ENCODE data around the gene SCAMP1. TPM values are rescaled to one million over a fixed set of nuclear protein-coding genes. Genes with fewer than 3 reads are reported as not detected.
A peak's percentile ranks its signal among the peaks of the same experiment; 100 is the strongest.

The SCAMP1 gene
- total and polyA plus RNA-seq, 2 of the 13 experiments (the other 11 are each of a cell fraction or from before 2014, with no cell fraction given), result 18.2 to 33.7 TPM

DNA sequence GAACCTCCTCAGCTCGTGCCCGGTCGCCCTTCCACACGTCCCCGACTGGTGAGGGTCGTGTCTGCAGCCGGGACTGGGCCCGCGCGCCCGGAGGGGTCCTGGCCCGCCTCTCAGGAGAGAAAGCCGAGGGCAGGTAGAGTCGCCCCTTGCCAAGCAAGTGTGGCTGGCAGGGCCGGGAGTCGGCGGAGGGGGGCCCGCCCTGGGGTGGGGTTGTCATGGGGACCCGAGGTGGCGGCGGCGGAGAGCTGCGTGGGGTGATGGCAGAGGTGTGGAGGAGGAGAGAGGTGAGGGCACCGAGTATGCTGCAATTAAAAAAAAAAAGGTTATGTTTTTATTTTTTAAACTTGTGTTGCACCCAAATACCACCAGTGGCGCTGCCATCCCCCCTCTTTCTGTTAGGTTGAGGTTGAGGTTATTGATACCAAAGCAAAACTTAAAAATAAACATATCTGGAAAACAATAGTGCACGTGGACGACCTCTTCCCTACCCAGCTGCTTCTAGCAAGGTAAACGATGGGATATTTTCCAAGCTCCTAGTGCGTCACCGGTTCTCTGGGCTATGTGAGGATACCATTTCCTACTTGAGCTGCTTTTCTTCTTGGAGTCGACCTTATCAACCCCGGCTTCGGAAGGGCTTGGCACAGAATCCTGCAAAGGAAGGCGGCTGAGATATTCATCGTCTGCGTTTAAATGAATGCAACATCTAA lies 660 bp downstream of the SCAMP1 start (continued):
- TF ChIP-seq, protein P1, sequence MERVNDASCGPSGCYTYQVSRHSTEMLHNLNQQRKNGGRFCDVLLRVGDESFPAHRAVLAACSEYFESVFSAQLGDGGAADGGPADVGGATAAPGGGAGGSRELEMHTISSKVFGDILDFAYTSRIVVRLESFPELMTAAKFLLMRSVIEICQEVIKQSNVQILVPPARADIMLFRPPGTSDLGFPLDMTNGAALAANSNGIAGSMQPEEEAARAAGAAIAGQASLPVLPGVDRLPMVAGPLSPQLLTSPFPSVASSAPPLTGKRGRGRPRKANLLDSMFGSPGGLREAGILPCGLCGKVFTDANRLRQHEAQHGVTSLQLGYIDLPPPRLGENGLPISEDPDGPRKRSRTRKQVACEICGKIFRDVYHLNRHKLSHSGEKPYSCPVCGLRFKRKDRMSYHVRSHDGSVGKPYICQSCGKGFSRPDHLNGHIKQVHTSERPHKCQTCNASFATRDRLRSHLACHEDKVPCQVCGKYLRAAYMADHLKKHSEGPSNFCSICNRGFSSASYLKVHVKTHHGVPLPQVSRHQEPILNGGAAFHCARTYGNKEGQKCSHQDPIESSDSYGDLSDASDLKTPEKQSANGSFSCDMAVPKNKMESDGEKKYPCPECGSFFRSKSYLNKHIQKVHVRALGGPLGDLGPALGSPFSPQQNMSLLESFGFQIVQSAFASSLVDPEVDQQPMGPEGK (CRISPR knock-in tag; IDR thresholded peaks at IDR 0.05), result peak; percentile 60; the same call in 1 of the 2 replicates
- TF ChIP-seq PPARG (CRISPR knock-in tag; conservative IDR thresholded peaks at IDR 0.05) (peak; percentile 58), ZSCAN9 (CRISPR knock-in tag; IDR thresholded peaks at IDR 0.05; ENCODE audit: borderline replicate concordance) (0 out of 2 replicates have a peak, but pooled peaks have one; percentile 44), KLF16 (CRISPR knock-in tag; IDR thresholded peaks at IDR 0.05) (peak in 1 of 2 experiments; percentile 69; a peak in 1 of 4 replicates), SIN3A (IDR thresholded peaks at IDR 0.05; ENCODE audit: borderline replicate concordance, low read depth, low read length) (0 out of 2 replicates have a peak, but pooled peaks have one; percentile 37), NKX3-1 (CRISPR knock-in tag; IDR thresholded peaks at IDR 0.05) (no peak), ZMYM4 (CRISPR knock-in tag; IDR thresholded peaks at IDR 0.05) (no peak), THRA (CRISPR knock-in tag; IDR thresholded peaks at IDR 0.05; ENCODE audit: borderline replicate concordance) (0 out of 2 replicates have a peak, but pooled peaks have one; percentile 41), ZNF224 (CRISPR knock-in tag; IDR thresholded peaks at IDR 0.05) (0 out of 2 replicates have a peak, but pooled peaks have one; percentile 2), MAX (IDR thresholded peaks at IDR 0.05) (peak; percentile 67; the same call in 1 of the 2 replicates), ZNF407 (CRISPR knock-in tag; IDR thresholded peaks at IDR 0.05; ENCODE audit: not compliant biosample characterization) (peak; percentile 14), HNRNPUL1 (IDR thresholded peaks at IDR 0.05; ENCODE audit: low read depth, low read length) (no peak), TGIF2 (CRISPR knock-in tag; IDR thresholded peaks at IDR 0.05) (peak; percentile 9)
- TF ChIP-seq, protein P2, sequence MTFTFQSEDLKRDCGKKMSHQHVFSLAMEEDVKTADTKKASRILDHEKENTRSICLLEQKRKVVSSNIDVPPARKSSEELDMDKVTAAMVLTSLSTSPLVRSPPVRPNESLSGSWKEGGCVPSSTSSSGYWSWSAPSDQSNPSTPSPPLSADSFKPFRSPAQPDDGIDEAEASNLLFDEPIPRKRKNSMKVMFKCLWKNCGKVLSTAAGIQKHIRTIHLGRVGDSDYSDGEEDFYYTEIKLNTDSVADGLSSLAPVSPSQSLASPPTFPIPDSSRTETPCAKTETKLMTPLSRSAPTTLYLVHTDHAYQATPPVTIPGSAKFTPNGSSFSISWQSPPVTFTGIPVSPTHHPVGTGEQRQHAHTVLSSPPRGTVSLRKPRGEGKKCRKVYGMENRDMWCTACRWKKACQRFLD (CRISPR knock-in tag; IDR thresholded peaks at IDR 0.05; ENCODE audit: borderline replicate concordance), result no peak
- TF ChIP-seq, protein P3, sequence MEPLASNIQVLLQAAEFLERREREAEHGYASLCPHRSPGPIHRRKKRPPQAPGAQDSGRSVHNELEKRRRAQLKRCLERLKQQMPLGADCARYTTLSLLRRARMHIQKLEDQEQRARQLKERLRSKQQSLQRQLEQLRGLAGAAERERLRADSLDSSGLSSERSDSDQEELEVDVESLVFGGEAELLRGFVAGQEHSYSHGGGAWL (CRISPR knock-in tag; IDR thresholded peaks at IDR 0.05), result peak; percentile 41

All from HepG2 (cell line).